PC-9 (cell line): ENCODE measurements around the gene SPON1. TPM values are rescaled to one million over a fixed set of nuclear protein-coding genes. Genes with fewer than 3 reads are reported as not detected.

Source experiments
- BruUV-seq: library from RNA; stranded (reverse); fragments of 400-500 nt; replicated peaks from 2 replicates; lab custom pipeline; 2021; lab: Mats Ljungman, UMichigan
- CTCF ChIA-PET: fragments of 300-600 bp; sonication (Branson Sonifier 250); formaldehyde crosslinking; loops from one replicate; lab custom pipeline; 2022; ENCODE audit warnings: antibody characterized with exemption; lab: Charles Lee
- POLR2A ChIA-PET: fragments of 300-600 bp; sonication (Branson Sonifier 250); formaldehyde crosslinking; loops from one replicate; lab custom pipeline; 2022; ENCODE audit warnings: antibody characterized with exemption; ENCODE audit not compliant: unreplicated experiment; lab: Charles Lee
- DNase-seq, 2 experiments: peaks; one replicate each; pipeline versions ENCODE4 v3.0.0 to v3.0.0-alpha.2; 2015 to 2022; ENCODE audit warnings: mixed read lengths in 1 of 2
- H2AFZ ChIP-seq: fragments of 200-600 bp; sonication (generic); 2 replicates; pipeline ENCODE4 v1.8.1; 2017; ENCODE audit warnings: antibody characterized with exemption
- H3F3A ChIP-seq: fragments of 200-600 bp; sonication (generic); 2 replicates; pipeline ENCODE4 v1.8.1; 2017; ENCODE audit warnings: antibody characterized with exemption, mild to moderate bottlenecking, low read depth; ENCODE audit not compliant: insufficient read depth
- H3K27ac ChIP-seq: fragments of 200-600 bp; sonication (generic); 2 replicates; pipeline ENCODE4 v1.6.1; 2016; ENCODE audit warnings: mixed run types
- H3K27me3 ChIP-seq: fragments of 200-600 bp; sonication (generic); 2 replicates; pipeline ENCODE4 v1.6.1; 2016; ENCODE audit warnings: low read depth, mixed run types; ENCODE audit not compliant: insufficient read depth
- H3K36me3 ChIP-seq: fragments of 200-600 bp; sonication (generic); 2 replicates; pipeline ENCODE4 v1.6.1; 2016; ENCODE audit warnings: low read depth, mixed run types
- H3K4me1 ChIP-seq: fragments of 200-600 bp; sonication (generic); replicated peaks from 2 replicates; pipeline ENCODE4 v1.6.1; 2016; ENCODE audit warnings: mixed run types; ENCODE audit not compliant: insufficient read depth
- H3K4me2 ChIP-seq: fragments of 200-600 bp; sonication (generic); 2 replicates; pipeline ENCODE4 v1.6.1; 2017; ENCODE audit warnings: mixed run types
- H3K4me3 ChIP-seq: fragments of 200-600 bp; sonication (generic); 2 replicates; pipeline ENCODE4 v1.6.1; 2016; ENCODE audit warnings: mixed run types
- H3K79me2 ChIP-seq: fragments of 200-600 bp; sonication (generic); 2 replicates; pipeline ENCODE4 v1.6.1; 2017; ENCODE audit warnings: low read depth, mixed run types
- H3K9me2 ChIP-seq: fragments of 200-600 bp; sonication (generic); 2 replicates; pipeline ENCODE4 v1.8.1; 2017; ENCODE audit warnings: mild to moderate bottlenecking; ENCODE audit not compliant: insufficient read depth
- H3K9me3 ChIP-seq: fragments of 200-600 bp; sonication (generic); 2 replicates; pipeline ENCODE4 v1.8.1; 2016; ENCODE audit warnings: low read depth; ENCODE audit not compliant: insufficient read depth
- H4K20me1 ChIP-seq: fragments of 200-600 bp; sonication (generic); 2 replicates; pipeline ENCODE4 v1.8.1; 2017; ENCODE audit not compliant: insufficient read depth
- EZH2 ChIP-seq: fragments of 200-600 bp; sonication (generic); IDR thresholded peaks from 2 replicates; pipeline ENCODE4 v1.8.0; 2017; ENCODE audit warnings: antibody characterized with exemption, low read depth
- intact Hi-C: fragments of 100-400 bp; cut with micrococcal nuclease; formaldehyde crosslinking; loops from one replicate; pipeline ENCODE4 v1.10.0; 2022; ENCODE audit not compliant: unreplicated experiment
- total RNA-seq: library from RNA; stranded (reverse); gene quantifications from 2 replicates; pipeline ENCODE4 v1.2.3, GENCODE V29; 2021
- TF ChIP-seq, protein P1 (sequence below): fragments of 200-600 bp; sonication (generic); conservative IDR thresholded peaks from 2 replicates; pipeline ENCODE4 v1.6.1; 2017; ENCODE audit warnings: mixed run types, antibody characterized with exemption, mild to moderate bottlenecking, moderate library complexity

The SPON1 gene
- total RNA-seq, 1 experiment from 2014 or later: 0.70 TPM

DNA sequence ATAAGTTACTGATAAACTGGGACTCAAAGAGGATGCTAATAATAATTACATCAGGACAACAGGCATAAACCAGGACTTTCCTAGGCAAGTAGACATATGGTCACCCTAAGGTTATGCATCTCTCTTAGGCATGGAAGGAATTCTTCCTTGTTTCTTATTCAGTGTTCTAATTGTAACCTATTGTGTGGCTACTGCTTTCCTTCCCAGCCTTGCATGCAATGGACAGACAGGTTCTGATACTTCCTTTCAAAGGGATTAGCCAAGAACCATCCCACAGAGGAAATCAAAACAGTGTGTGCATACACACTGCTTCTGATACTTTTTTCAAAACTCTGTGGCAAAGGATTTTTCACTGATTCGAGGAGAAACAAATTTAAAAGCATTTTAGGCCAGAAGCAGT is 348.2 kb downstream of the SPON1 start:
- Histone ChIP-seq H3K36me3 (no peaks in the 10 kb centered on the region), H3K27ac (no peak overlapping the region), H3K9me2 (no peaks in the 10 kb centered on the region), H3K4me1 (no peaks in the 10 kb centered on the region), H3K27me3 (no peaks in the 10 kb centered on the region), H3K4me3 (no peak overlapping the region), H3F3A (0 out of 2 replicates have a peak, but pooled peaks cover 6% of the 10 kb centered on the region), H3K4me2 (no peak overlapping the region), H3K9me3 (no peaks in the 10 kb centered on the region), H2AFZ (no peak overlapping the region), H4K20me1 (no peaks in the 10 kb centered on the region), H3K79me2 (peaks cover 83% of the 10 kb centered on the region)
- POLR2A ChIA-PET: no interaction called here
- CTCF ChIA-PET: interaction anchor here (0.6 kb wide), 1 partner anchor 145 kb away, joined by 3 read pairs; no protein-coding TSS in a partner anchor
- TF ChIP-seq, protein P1, sequence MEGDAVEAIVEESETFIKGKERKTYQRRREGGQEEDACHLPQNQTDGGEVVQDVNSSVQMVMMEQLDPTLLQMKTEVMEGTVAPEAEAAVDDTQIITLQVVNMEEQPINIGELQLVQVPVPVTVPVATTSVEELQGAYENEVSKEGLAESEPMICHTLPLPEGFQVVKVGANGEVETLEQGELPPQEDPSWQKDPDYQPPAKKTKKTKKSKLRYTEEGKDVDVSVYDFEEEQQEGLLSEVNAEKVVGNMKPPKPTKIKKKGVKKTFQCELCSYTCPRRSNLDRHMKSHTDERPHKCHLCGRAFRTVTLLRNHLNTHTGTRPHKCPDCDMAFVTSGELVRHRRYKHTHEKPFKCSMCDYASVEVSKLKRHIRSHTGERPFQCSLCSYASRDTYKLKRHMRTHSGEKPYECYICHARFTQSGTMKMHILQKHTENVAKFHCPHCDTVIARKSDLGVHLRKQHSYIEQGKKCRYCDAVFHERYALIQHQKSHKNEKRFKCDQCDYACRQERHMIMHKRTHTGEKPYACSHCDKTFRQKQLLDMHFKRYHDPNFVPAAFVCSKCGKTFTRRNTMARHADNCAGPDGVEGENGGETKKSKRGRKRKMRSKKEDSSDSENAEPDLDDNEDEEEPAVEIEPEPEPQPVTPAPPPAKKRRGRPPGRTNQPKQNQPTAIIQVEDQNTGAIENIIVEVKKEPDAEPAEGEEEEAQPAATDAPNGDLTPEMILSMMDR: no peak
- TF ChIP-seq EZH2: no peak
- intact Hi-C loops: no loop called here
- no TSS peak for BruUV-seq
- DNase-seq: no peak

DNA sequence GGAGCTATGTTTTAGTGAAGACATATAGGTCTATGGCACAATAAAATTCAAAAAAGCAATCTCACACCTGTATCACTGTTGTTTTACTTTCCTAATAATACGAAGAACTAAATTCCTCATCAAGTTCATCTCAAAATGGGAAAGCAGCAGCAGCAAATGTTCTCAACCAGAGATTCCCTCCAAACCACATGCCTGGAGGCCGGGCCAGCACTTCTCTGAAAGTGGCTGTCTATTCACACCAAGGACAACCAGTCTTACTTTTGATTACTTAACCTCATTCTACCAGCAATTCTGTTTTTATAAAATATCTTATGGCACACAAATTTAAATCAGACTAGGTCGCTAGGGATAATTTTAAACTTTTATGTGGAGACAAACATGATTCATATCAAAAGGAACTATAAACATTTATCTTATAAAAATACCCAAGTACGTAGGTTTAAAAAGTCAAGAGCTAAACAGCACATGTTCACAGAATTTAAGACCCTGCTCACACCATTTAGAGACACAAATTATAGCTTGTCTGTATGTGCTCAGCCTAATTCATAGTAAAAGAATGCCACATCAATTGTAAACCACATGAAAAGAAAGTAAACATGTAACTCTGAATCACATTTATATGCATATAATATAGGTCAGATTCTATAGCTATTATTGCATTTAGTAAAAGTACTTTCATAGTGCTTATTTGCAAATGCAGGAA is 350.4 kb downstream of the SPON1 start:
- BruUV-seq: no TSS peak
- Histone ChIP-seq H3K4me3 (no peak overlapping the region), H4K20me1 (no peaks in the 10 kb centered on the region), H3K9me2 (no peaks in the 10 kb centered on the region), H3K27me3 (no peaks in the 10 kb centered on the region), H3K4me1 (no peaks in the 10 kb centered on the region), H3K79me2 (peaks cover 82% of the 10 kb centered on the region), H3K4me2 (no peak overlapping the region), H3K9me3 (no peaks in the 10 kb centered on the region), H3K27ac (no peak overlapping the region), H2AFZ (no peak overlapping the region), H3K36me3 (no peaks in the 10 kb centered on the region; the same call in 1 of the 2 replicates), H3F3A (0 out of 2 replicates have a peak, but pooled peaks cover 5% of the 10 kb centered on the region)
- intact Hi-C loops: no loop called here
- POLR2A ChIA-PET: no interaction called here
- no peak for TF ChIP-seq EZH2
- TF ChIP-seq, protein P1: no peak
- DNase-seq: no peak
- CTCF ChIA-PET: interaction anchor here (0.6 kb wide), 1 partner anchor 11 kb away, joined by 4 read pairs; no protein-coding TSS in a partner anchor

DNA sequence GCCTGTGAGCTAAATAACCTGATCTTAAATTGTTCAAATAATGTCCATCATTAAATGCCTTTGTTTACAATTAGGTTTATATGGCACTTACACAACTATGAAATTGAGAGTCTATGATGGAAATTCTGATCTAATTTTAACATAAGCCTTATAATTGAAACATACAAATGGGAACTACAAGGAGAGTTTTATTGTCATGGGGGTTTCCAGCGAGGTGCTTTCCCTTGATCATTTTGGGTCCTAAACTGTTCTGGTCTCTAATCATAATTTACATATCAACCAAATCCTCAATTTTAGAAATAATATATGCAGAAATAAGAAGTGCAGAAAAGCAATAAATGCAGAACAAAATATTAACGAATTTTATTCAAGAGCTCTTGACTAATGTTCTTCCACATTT is 351.6 kb downstream of the SPON1 start:
- TF ChIP-seq, protein P1: no peak
- no peak for TF ChIP-seq EZH2
- Histone ChIP-seq H3K4me1 (peaks cover 10% of the 10 kb centered on the region; the same call in 1 of the 2 replicates), H4K20me1 (no peaks in the 10 kb centered on the region), H3K27ac (no peak overlapping the region), H3K36me3 (no peaks in the 10 kb centered on the region; the same call in 1 of the 2 replicates), H3K4me2 (no peak overlapping the region), H3F3A (peaks cover 3% of the 10 kb centered on the region; the same call in 1 of the 2 replicates), H3K9me2 (no peaks in the 10 kb centered on the region), H3K27me3 (no peaks in the 10 kb centered on the region), H3K9me3 (no peaks in the 10 kb centered on the region), H3K4me3 (no peak overlapping the region), H3K79me2 (peaks cover 79% of the 10 kb centered on the region), H2AFZ (no peak overlapping the region)
- no TSS peak for BruUV-seq
- no peak for DNase-seq
- POLR2A ChIA-PET: no interaction called here
- CTCF ChIA-PET: no interaction called here
- intact Hi-C loops: no loop called here
